ACC112 (cell line): Measurements from ENCODE around the gene NXN.
"Not testable (repeated sequence)": the region's sequence is repeated elsewhere in the genome, so short reads cannot be mapped to it uniquely, and the experiment has no call there.

Experiments
- H2AFZ ChIP-seq: fragments of 200-600 bp; sonication (generic); one replicate; pipeline ENCODE4 v1.6.0; 2017; ENCODE audit warnings: antibody characterized with exemption, low read length; ENCODE audit not compliant: unreplicated experiment
- H3K27ac ChIP-seq: fragments of 200-600 bp; sonication (generic); 2 replicates; pipeline ENCODE4 v1.5.1; 2014; ENCODE audit warnings: low read depth, mild to moderate bottlenecking, antibody characterized with exemption, low read length, moderate library complexity
- H3K27me3 ChIP-seq: fragments of 200-600 bp; sonication (generic); 2 replicates; pipeline ENCODE4 v1.6.1; 2014; ENCODE audit warnings: mild to moderate bottlenecking, antibody characterized with exemption, low read length, moderate library complexity, mixed read lengths; ENCODE audit not compliant: insufficient read depth
- H3K36me3 ChIP-seq: fragments of 200-600 bp; sonication (generic); 2 replicates; pipeline ENCODE4 v1.6.1; 2016; ENCODE audit warnings: mild to moderate bottlenecking, antibody characterized with exemption, low read length, moderate library complexity, mixed read lengths; ENCODE audit not compliant: insufficient read depth
- H3K4me1 ChIP-seq: fragments of 200-600 bp; sonication (generic); one replicate; pipeline ENCODE4 v1.6.1; 2016; ENCODE audit warnings: low read length, mixed read lengths; ENCODE audit not compliant: insufficient read depth, unreplicated experiment, control insufficient read depth
- H3K4me3 ChIP-seq: fragments of 200-600 bp; sonication (generic); 2 replicates; pipeline ENCODE4 v1.5.1; 2014; ENCODE audit warnings: mild to moderate bottlenecking, low read depth, low read length
- H3K79me2 ChIP-seq: fragments of 200-600 bp; sonication (generic); one replicate; pipeline ENCODE4 v1.6.0; 2016; ENCODE audit warnings: low read length; ENCODE audit not compliant: control insufficient read depth, unreplicated experiment, insufficient read depth

The NXN gene

GRCh38 chr17:806346-806745 is 173.2 kb downstream of the NXN start:
- H2AFZ ChIP-seq: no peak overlapping the region
- no peaks in the 10 kb centered on the region for H3K36me3 ChIP-seq
- no peaks in the 10 kb centered on the region for H3K27me3 ChIP-seq
- no peaks in the 10 kb centered on the region for H3K4me1 ChIP-seq
- H3K4me3 ChIP-seq: no peak overlapping the region
- no peaks in the 10 kb centered on the region for H3K79me2 ChIP-seq
- no peak overlapping the region for H3K27ac ChIP-seq

GRCh38 chr17:805886-806285 is 173.7 kb downstream of the NXN start:
- H2AFZ ChIP-seq, H3K4me3 ChIP-seq, H3K4me1 ChIP-seq, H3K79me2 ChIP-seq, H3K27ac ChIP-seq, H3K36me3 ChIP-seq, H3K27me3 ChIP-seq: not testable (repeated sequence)

- Histone ChIP-seq H3K27ac (no peak overlapping the region), H3K79me2 (no peaks in the 10 kb centered on the region), H3K4me3 (no peak overlapping the region), H3K36me3 (no peaks in the 10 kb centered on the region), H3K4me1 (no peaks in the 10 kb centered on the region), H3K27me3 (no peaks in the 10 kb centered on the region), H2AFZ (no peak overlapping the region)
These were observed 174.8 kb downstream of the NXN start for GRCh38 chr17:804541-805435.

- no peak overlapping the region for H3K27ac ChIP-seq
- no peaks in the 10 kb centered on the region for H3K27me3 ChIP-seq
- H3K79me2 ChIP-seq: no peaks in the 10 kb centered on the region
- H3K4me1 ChIP-seq: no peaks in the 10 kb centered on the region
- no peak overlapping the region for H3K4me3 ChIP-seq
- no peaks in the 10 kb centered on the region for H3K36me3 ChIP-seq
- no peak overlapping the region for H2AFZ ChIP-seq
These were observed 176.4 kb downstream of the NXN start for GRCh38 chr17:802901-803881.

GRCh38 chr17:802481-802880 is 177.1 kb downstream of the NXN start:
- H3K4me3 ChIP-seq: no peak overlapping the region
- no peaks in the 10 kb centered on the region for H3K27me3 ChIP-seq
- H3K27ac ChIP-seq: no peak overlapping the region
- no peak overlapping the region for H2AFZ ChIP-seq
- no peaks in the 10 kb centered on the region for H3K4me1 ChIP-seq
- no peaks in the 10 kb centered on the region for H3K36me3 ChIP-seq
- no peaks in the 10 kb centered on the region for H3K79me2 ChIP-seq

- no peaks in the 10 kb centered on the region for H3K79me2 ChIP-seq
These were observed 177.9 kb downstream of the NXN start for GRCh38 chr17:801660-802059.

GRCh38 chr17:800446-801242 is 178.9 kb downstream of the NXN start:
- no peak overlapping the region for H3K27ac ChIP-seq
- H3K36me3 ChIP-seq: no peaks in the 10 kb centered on the region
- no peaks in the 10 kb centered on the region for H3K4me1 ChIP-seq
- no peak overlapping the region for H2AFZ ChIP-seq
- H3K4me3 ChIP-seq: no peak overlapping the region
- H3K79me2 ChIP-seq: no peaks in the 10 kb centered on the region
- H3K27me3 ChIP-seq: no peaks in the 10 kb centered on the region

More at GRCh38 chr17:801660-802059, 177.9 kb downstream of the NXN start:
- no peaks in the 10 kb centered on the region for H3K4me1 ChIP-seq
- H2AFZ ChIP-seq: no peak overlapping the region
- no peaks in the 10 kb centered on the region for H3K36me3 ChIP-seq
- no peak overlapping the region for H3K27ac ChIP-seq
- no peak overlapping the region for H3K4me3 ChIP-seq
- no peaks in the 10 kb centered on the region for H3K27me3 ChIP-seq

- Histone ChIP-seq H3K4me3 (no peak overlapping the region), H3K4me1 (peaks cover 5% of the 10 kb centered on the region), H3K79me2 (no peaks in the 10 kb centered on the region), H3K27ac (no peak overlapping the region), H3K36me3 (no peaks in the 10 kb centered on the region), H3K27me3 (no peaks in the 10 kb centered on the region), H2AFZ (no peak overlapping the region)
These were observed 180.3 kb downstream of the NXN start for GRCh38 chr17:799261-799660.

GRCh38 chr17:798246-798645 is 181.3 kb downstream of the NXN start:
- no peak overlapping the region for H2AFZ ChIP-seq
- H3K4me3 ChIP-seq: no peak overlapping the region
- no peaks in the 10 kb centered on the region for H3K79me2 ChIP-seq
- H3K36me3 ChIP-seq: no peaks in the 10 kb centered on the region
- no peaks in the 10 kb centered on the region for H3K27me3 ChIP-seq
- no peak overlapping the region for H3K27ac ChIP-seq
- peaks cover 5% of the 10 kb centered on the region for H3K4me1 ChIP-seq

- Histone ChIP-seq H3K27me3 (no peaks in the 10 kb centered on the region), H3K36me3 (peaks cover 3% of the 10 kb centered on the region; the same call in 1 of the 2 replicates), H2AFZ (no peak overlapping the region), H3K4me1 (peaks cover 5% of the 10 kb centered on the region), H3K4me3 (no peak overlapping the region), H3K27ac (no peak overlapping the region), H3K79me2 (no peaks in the 10 kb centered on the region)
These were observed 182.2 kb downstream of the NXN start for GRCh38 chr17:797236-797840.
